SW480 (cell line): ENCODE data around the gene OBSCN.
"Not testable (repeated sequence)": the region's sequence is repeated elsewhere in the genome, so short reads cannot be mapped to it uniquely, and the experiment has no call there.

Experiments used
- DNase-seq: peaks from one replicate; pipeline ENCODE4 v3.0.0-alpha.2; 2016; ENCODE audit warnings: low spot score

The OBSCN gene

GRCh38 chr1:228259368-228259894, 51.6 kb downstream of the OBSCN start:
- DNase-seq = no peak

DNA sequence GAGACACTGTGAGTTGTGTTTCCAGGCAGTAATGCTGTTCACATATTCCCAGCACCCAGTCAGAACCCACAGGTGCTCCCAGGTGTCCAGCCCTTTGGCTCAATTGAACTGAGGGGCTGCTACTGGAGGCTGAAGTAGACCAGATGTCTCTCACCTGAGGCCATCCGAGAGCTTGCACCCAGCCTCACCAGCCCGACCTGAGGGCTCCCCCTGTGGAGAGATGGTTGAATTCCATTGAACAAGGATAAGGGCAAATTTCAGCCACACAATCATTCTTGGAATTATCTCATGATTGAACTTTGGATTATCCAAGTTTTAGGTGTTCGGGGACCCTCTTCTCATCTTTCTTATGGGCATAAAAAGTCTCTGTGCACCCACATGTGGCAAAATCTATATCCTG, 52.1 kb downstream of the OBSCN start:
- DNase-seq = no peak

GRCh38 chr1:228261706-228262105, 53.9 kb downstream of the OBSCN start:
- DNase-seq = no peak

- DNase-seq = no peak
Measured at GRCh38 chr1:228262475-228262874, 54.6 kb downstream of the OBSCN start.

DNA sequence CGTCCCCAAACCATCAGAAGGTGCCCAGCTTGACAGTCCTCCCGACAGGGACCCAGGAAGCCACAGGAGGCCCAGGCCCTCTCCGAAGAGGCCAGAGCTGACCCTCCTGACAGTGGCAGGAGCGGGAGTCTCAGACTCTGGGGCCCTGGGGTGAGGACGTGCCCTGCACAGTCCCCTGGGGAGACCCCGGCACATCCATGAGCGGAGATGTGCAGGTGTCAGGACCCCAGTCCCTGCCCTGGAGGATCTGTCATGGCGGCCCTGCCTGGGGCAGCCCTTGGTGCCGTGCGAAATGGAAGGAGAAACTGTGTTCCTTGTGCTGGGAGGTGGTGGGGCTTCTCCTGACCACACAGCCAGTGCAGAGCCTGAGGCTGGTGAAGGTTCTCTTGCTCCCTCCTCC, 55.8 kb downstream of the OBSCN start:
- DNase-seq = no peak

DNA sequence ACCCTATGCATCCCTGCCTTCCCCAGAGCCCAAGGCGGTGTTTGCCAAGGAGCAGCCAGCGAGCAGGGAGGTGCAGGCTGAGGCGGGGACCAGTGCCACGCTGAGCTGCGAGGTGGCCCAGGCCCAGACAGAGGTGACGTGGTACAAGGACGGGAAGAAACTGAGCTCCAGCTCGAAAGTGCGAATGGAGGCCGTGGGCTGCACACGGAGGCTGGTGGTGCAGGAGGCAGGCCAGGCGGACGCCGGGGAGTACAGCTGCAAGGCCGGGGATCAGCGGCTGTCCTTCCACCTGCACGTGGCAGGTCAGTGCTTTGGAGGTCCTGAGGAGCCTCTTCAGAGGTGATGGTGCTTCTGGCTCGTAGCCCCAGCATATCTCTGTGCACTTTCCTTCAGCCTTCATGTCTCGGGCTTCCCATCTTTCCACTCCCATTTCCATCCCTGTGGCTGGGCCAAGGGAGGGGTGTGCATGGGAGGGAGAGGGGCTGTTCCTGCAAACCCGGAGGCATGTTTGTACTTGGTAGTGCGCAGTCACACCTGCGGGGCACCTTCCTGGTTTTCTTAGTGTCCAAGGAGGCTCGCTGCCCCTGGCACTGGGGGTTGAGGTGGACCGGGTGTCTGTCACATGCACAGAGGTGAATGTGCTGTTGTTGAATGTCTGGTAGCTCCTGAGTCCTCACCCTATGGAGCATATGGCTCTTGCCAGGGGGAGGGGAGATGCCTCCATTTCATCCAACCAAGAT, 56.4 kb downstream of the OBSCN start:
- DNase-seq = no peak

DNA sequence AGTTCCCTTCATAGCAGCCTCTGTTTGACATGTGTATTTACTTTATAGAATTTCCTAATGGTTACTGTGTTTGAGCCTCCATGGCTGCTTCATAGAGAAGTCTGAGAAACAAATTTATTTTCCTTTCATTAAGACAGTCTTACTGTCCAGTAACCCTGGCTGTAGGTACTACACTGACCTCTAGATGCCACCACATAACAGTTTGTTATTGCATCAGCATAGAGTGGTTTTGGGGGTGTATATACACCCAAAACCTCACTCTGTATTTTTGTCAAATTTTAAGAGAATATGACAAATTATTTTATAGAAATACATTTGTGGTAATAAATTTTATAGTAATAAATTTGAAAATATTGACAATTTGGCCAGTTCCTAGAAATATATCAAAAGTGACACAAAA, 57.3 kb downstream of the OBSCN start:
- DNase-seq = peak; percentile 26

DNA sequence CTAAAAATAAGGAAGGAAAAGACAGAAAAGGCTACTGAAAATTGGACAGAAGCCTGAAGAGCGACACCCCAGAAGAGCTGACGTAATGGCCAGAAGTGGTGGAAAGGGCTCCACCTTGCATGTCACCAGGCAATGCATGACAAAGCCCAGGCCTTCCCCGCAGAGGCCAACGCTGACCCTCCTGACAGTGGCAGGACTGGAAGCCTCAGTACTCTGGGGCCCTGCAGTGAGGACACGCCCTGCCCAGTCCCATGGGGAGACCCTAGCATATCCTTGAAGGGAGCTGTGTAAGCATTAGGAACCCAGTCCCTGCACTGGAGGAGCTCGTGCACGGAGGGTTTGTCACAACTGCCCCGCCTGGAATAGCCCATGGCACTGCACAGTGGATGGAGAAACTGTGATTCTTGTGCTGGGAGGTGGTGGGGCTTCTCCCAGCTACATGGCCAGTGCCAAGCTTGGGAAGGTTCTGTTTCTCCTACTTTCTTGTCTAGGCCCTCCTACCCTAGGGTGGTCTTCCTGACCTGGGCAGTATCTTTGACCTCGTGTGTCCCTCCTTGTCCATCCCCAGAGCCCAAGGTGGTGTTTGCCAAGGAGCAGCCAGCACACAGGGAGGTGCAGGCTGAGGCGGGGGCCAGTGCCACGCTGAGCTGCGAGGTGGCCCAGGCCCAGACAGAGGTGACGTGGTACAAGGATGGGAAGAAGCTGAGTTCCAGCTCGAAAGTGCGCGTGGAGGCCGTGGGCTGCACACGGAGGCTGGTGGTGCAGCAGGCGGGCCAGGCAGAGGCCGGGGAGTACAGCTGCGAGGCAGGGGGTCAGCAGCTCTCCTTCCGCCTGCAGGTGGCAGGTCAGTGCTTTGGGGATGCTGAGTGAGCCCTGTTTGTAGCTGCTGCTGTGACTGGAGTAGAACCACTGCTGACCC, 60.4 kb downstream of the OBSCN start:
- no peak for DNase-seq

GRCh38 chr1:228268881-228269265, 61.0 kb downstream of the OBSCN start:
- no peak for DNase-seq

- not testable (repeated sequence) for DNase-seq
Measured at GRCh38 chr1:228269431-228269830, 61.6 kb downstream of the OBSCN start.

DNA sequence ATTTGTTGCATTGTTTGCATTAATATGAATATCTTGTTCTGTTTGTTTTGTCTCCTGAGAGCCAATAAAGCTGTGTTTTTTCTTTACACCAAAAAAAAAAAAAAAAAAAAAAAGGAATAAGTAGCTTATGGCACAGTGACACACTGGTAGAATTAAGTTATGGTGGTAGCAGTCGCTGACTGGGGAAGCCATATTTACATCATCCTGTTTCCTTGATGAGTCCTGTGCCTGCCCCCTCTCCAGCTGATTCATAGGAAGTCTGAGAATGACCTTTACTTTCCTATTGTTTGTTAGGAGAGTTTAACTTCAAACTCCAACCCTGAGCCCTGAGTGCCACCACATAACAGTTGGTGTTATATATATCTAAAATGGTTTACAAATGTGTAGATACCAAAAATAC, 62.2 kb downstream of the OBSCN start:
- DNase-seq = no peak

DNA sequence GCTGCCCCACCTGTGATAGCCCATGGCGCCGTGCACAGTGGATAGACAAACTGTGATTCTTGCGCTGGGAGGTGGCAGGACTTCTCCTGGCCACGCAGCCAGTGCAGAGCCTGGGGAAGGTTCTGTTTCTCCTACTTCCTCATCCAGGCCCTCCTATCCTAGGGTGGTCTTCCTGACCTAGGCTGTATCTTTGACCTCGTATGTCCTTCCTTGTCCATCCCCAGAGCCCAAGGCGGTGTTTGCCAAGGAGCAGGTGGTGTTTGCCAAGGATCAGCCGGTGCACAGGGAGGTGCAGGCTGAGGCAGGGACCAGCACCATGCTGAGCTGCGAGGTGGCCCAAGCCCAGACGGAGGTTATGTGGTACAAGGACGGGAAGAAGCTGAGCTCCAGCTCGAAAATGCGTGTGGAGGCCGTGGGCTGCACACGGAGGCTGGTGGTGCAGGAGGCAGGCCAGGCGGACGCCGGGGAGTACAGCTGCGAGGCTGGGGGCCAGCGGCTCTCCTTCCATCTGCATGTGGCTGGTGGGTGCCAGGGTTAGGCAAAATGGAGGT, 63.9 kb downstream of the OBSCN start:
- no peak for DNase-seq

GRCh38 chr1:228272331-228272791, 64.5 kb downstream of the OBSCN start:
- no peak for DNase-seq

DNA sequence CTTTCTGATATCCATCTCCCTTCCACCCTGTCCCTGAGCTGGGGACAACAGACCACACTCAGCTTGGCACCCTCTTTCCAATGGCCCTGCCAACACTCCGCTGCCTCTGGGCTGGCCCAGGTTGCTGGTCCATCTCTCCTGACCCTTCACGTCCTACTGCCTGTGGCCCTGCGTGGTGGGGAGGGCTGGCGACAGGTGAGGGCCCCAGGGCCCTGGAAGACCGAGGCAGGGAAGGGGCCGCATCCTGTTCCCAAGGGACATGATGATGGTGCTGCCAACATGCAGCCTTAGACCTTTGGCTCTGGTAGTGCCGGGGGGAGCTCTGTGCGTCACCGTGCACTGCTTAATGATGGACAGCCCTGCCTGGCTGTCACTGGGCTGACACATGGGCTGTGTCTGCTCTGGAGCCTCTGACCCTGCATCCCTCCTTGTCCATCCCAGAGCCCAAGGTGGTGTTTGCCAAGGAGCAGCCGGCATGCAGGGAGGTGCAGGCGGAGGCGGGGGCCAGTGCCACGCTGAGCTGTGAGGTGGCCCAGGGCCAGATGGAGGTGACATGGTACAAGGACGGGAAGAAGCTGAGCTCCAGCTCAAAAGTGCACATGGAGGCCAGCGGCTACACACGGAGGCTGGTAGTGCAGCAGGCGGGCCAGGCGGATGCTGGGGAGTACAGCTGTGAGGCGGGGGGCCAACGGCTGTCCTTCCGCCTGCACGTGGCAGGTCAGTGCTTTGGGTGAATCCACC, 65.2 kb downstream of the OBSCN start:
- no peak for DNase-seq

- DNase-seq = no peak
Measured at GRCh38 chr1:228273720-228274451, 66.0 kb downstream of the OBSCN start.

- DNase-seq = no peak
Measured at GRCh38 chr1:228274452-228275178, 66.8 kb downstream of the OBSCN start.

GRCh38 chr1:228275179-228275429, 67.3 kb downstream of the OBSCN start:
- no peak for DNase-seq

DNA sequence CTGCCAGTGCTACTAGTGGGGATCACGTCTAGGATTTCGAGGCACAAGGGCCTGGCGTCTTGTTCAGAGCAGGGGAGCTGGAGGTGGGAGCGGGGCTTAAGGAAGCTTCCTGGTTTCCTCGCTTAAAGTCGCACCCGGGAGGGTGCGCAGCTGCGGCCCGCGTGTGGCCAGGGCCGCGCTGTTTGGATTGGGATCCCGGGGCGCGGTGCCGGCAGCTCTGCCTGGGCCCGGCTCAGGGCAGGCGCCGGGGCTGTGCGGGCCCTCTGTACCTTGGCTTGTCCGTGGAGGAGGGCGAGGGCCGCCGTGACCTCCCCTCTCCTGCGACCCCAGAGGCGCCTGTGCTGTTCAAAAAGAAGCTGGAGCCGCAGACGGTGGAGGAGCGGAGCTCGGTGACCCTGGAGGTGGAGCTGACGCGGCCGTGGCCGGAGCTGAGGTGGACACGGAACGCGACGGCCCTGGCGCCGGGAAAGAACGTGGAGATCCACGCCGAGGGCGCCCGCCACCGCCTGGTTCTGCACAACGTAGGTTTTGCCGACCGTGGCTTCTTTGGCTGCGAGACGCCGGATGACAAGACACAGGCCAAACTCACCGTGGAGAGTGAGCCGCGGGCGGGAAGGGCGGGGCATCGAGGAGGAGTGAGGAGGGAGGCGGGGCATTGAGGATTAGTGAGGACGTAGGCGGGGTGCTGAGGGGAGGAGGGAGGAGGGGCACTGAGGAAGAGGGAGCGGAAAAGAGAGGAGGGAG, 67.8 kb downstream of the OBSCN start:
- DNase-seq = peak; percentile 52

- no peak for DNase-seq
Measured at GRCh38 chr1:228276174-228276831, 68.5 kb downstream of the OBSCN start.
